ENCODE results near the gene TTLL13. TPM values are rescaled to one million over a fixed set of nuclear protein-coding genes. Genes with fewer than 3 reads are reported as not detected.
"Not testable (repeated sequence)": the region's sequence is repeated elsewhere in the genome, so short reads cannot be mapped to it uniquely, and the experiment has no call there.

The TTLL13 gene
- total and polyA plus RNA-seq, 3 donors from 2014 or later = 6.8 to 30.3 (median 18.0) TPM

DNA sequence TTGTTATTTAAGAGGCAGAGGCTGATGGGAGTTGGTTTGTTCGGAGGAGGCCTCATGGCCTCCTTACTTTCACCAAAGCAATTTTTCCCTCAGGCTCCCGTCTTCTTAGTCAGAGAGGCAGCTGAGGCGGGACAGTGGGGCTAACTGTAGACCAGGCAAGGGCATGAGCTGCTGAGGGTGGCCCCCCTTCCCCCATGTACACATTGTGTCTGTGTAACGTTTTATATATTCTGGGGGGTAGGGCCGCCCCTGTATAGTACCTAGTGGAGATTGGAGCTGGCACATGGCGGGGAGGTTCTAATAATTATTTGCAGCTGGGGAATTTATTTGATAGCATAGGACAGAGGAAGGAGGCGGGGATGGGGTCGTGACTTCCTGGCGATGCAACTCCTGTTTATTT lies 51.2 kb downstream of the TTLL13 start:
- peak overlapping the region in 1 of 2 donors; percentile 32 for H3K4me3 ChIP-seq
- no peak for DNase-seq
- H3K4me1 ChIP-seq = no peaks in the 10 kb centered on the region
- no peak overlapping the region for H3K27ac ChIP-seq
- H3K36me3 ChIP-seq (ENCODE audit: low read depth, missing control alignments) = no peaks in the 10 kb centered on the region
- H3K27me3 ChIP-seq = no peaks in the 10 kb centered on the region
- TF ChIP-seq POLR2A (IDR thresholded peaks at IDR 0.05) = no peak
- TF ChIP-seq, protein P1, sequence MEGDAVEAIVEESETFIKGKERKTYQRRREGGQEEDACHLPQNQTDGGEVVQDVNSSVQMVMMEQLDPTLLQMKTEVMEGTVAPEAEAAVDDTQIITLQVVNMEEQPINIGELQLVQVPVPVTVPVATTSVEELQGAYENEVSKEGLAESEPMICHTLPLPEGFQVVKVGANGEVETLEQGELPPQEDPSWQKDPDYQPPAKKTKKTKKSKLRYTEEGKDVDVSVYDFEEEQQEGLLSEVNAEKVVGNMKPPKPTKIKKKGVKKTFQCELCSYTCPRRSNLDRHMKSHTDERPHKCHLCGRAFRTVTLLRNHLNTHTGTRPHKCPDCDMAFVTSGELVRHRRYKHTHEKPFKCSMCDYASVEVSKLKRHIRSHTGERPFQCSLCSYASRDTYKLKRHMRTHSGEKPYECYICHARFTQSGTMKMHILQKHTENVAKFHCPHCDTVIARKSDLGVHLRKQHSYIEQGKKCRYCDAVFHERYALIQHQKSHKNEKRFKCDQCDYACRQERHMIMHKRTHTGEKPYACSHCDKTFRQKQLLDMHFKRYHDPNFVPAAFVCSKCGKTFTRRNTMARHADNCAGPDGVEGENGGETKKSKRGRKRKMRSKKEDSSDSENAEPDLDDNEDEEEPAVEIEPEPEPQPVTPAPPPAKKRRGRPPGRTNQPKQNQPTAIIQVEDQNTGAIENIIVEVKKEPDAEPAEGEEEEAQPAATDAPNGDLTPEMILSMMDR (IDR thresholded peaks at IDR 0.05) = no peak
- intact Hi-C loops (cut with DNase I; ENCODE audit: low total_unique reads) = no loop called here
- no peaks in the 10 kb centered on the region for H3K9me3 ChIP-seq
- 66 to 67% methylated on average over 9 of the region's 9 CpGs for WGBS, 2 donors

DNA sequence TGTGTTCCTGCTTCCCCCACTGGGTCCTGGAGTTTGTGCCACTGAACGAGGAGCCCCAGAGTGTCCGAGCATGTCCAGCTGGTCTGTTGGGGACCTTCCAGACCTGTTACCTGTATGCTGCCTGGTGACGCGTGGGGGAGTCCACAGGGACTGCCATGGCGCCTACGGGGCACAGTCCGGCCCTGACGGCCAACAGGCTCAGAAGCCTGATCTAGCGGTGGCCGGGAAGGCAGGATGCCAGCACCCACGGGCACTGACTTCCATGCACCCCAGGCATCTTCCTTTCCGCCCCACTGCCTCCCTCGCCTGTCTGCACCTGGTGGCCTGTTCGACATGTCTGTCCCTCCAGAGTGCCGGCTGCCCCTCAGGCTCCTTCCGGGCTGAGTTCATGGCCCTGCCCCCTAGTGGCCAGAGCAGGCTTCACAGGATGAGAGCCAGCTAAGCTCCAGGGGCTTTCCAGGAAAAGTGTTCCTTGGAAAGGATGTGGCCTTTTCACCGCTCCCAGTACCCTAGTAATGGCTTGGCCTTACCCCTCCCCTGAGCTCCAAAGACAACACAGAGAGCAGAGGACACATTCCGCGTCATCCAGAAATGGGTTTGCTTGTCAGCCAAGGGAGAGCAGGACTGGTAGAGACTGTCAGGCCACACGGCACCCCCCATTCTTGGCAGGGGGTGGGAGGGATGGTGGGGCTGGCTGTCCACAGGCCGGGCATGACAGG lies 51.8 kb downstream of the TTLL13 start:
- Histone ChIP-seq H3K27me3 (no peaks in the 10 kb centered on the region), H3K4me3 (peak overlapping the region; percentile 22 to 32), H3K9me3 (no peaks in the 10 kb centered on the region), H3K4me1 (peaks cover 1% of the 10 kb centered on the region), H3K36me3 (ENCODE audit: low read depth, missing control alignments) (no peaks in the 10 kb centered on the region), H3K27ac (no peak overlapping the region)
- TF ChIP-seq, protein P1 (IDR thresholded peaks at IDR 0.05) = peak; percentile 57 to 71 (median 68)
- TF ChIP-seq POLR2A (IDR thresholded peaks at IDR 0.05) = no peak
- intact Hi-C loops (cut with DNase I; ENCODE audit: low total_unique reads) = no loop called here
- DNase-seq = peak; percentile 80
- 37 to 53% methylated on average over 19 to 21 of the region's 21 CpGs for WGBS, 2 donors

DNA sequence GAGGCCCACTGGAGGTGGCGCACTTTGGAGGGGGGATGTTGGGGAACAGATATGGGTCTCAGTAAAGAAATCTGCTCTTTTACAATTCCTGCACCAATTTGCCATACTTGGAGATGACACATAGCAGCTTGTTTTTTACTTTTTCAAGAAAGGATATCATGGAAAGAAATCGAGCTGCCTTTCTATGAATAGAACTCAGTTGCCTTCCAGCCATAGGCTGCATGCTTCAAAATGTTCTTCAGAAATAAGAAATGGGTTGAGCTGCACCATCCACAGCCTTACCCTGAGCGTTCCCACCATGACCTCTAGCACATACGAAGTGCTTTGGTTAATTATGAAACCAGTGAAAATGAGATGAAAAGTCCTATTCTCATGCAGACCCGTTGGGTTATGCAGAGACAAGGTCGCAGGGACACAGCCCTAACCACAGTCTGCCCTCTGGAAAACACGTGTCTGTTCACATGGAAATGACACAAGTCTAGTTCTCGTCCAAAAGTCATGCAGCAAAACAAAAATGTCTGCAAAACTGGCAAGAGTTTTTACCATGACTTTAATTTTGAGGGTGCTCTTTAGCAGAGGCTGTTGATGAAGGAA lies 52.4 kb downstream of the TTLL13 start:
- no peaks in the 10 kb centered on the region for H3K9me3 ChIP-seq
- no peak for TF ChIP-seq POLR2A (IDR thresholded peaks at IDR 0.05)
- TF ChIP-seq, protein P1 (IDR thresholded peaks at IDR 0.05) = no peak
- H3K27me3 ChIP-seq = no peaks in the 10 kb centered on the region
- intact Hi-C loops (cut with DNase I; ENCODE audit: low total_unique reads) = no loop called here
- DNase-seq = no peak
- H3K4me3 ChIP-seq = no peak overlapping the region
- H3K4me1 ChIP-seq = peaks cover 4% of the 10 kb centered on the region
- no peaks in the 10 kb centered on the region for H3K36me3 ChIP-seq (ENCODE audit: low read depth, missing control alignments)
- H3K27ac ChIP-seq = no peak overlapping the region
- 68 to 73% methylated on average over 8 of the region's 8 CpGs for WGBS, 2 donors

DNA sequence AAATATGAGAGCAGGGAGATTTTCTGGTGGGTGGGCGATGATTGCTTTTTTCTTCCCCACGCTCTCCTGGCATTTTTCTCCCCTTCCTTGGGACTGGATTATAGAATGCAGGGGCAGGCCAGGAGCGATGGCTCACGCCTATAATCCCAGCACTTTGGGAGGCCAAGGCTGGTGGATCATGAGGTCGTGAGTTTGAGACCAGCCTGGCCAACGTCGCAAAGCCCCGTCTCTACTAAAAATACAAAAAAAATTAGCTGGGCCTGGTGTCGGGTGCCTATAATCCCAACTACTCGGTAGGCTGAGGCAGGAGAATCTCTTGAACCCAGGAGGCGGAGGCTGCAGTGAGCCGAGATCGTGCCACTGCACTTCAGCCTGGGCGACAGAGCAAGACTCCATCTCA lies 56.0 kb downstream of the TTLL13 start:
- DNase-seq; H3K4me3 ChIP-seq; intact Hi-C loops (cut with DNase I; ENCODE audit: low total_unique reads); H3K9me3 ChIP-seq; H3K4me1 ChIP-seq; H3K27ac ChIP-seq; H3K36me3 ChIP-seq (ENCODE audit: low read depth, missing control alignments); H3K27me3 ChIP-seq: not testable (repeated sequence)
- WGBS, 2 donors = 87 to 88% methylated on average over 13 to 14 of the region's 14 CpGs

DNA sequence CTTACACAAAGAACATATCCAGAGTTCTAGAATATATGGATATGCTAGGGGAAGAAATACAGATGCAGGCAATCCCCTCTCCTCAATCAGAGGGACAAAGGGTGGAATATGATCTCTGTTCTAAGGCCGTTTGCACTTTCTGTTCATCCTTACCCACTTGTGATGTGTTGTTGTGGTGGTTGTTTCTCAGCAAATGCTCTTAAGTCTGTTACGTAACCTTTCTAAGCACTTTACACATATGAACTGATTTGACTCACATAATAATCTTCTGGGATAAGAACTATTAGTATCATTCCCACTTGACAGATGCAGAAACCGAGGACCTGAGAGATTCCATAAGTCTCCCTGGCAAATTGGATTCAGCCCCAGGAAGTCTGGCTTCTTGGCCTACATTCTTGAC lies 56.6 kb downstream of the TTLL13 start:
- TF ChIP-seq, protein P1 (IDR thresholded peaks at IDR 0.05) = no peak
- no peak for TF ChIP-seq POLR2A (IDR thresholded peaks at IDR 0.05)
- 88 to 91% methylated on average over 3 of the region's 3 CpGs for WGBS, 2 donors

More for the DNA sequence above, 56.6 kb downstream of the TTLL13 start:
- Histone ChIP-seq H3K4me1 (peaks cover 4% of the 10 kb centered on the region), H3K36me3 (ENCODE audit: low read depth, missing control alignments) (no peaks in the 10 kb centered on the region), H3K9me3 (no peaks in the 10 kb centered on the region), H3K27ac (no peak overlapping the region), H3K4me3 (no peak overlapping the region), H3K27me3 (no peaks in the 10 kb centered on the region)
- DNase-seq = no peak
- intact Hi-C loops (cut with DNase I; ENCODE audit: low total_unique reads) = no loop called here
